ENCODE data around the gene NPW.

GRCh38 chr16:2062801-2063200 is 43.2 kb downstream of the NPW start:
- TF ChIP-seq EZH2 (IDR thresholded peaks at IDR 0.05; ENCODE audit: low read length, missing control alignments) (no peak), CTCF (conservative IDR thresholded peaks at IDR 0.05 in 1 of 2, IDR thresholded peaks at IDR 0.05 in 1 of 2; ENCODE audit: low read depth in 1 of 2, low read length in 2 of 2) (no peak)
